ENCODE measurements around the gene RPL27A. TPM values are rescaled to one million over a fixed set of nuclear protein-coding genes. Genes with fewer than 3 reads are reported as not detected.

The RPL27A gene
- total RNA-seq, 6 experiments from 2014 or later: 187 to 394 (median 327) TPM

DNA sequence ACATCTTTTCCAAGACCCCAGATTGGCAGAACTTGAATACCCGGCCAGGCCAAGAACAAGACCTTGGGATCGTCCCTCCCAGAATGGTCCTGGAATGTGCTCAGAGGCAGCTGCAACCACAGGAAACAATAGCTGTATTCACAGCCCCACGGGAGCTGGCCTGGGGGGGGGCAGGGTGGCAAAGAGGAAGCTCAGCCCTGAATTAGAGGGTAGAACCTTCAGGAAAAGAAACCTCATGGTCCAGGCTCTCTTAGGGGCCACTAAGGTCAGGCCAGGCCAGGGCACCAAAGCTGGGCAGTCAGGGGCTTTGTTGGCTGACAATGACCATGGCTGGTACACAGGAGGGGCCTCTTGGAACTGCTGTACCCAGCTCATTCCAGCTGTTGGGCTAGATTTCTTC, 17.3 kb downstream of the RPL27A start:
- ATAC-seq: peak in 2 of 4 donors; percentile 27 to 39
- intact Hi-C loops (cut with DNase I): loop anchor here in 1 of 2 donors (10.0 kb wide), 1 partner anchor 105 kb away; no protein-coding TSS in a partner anchor
- Histone ChIP-seq H3K4me1 (no peaks in the 10 kb centered on the region), H3K27ac (no peak overlapping the region), H3K9me3 (no peaks in the 10 kb centered on the region), H3K4me3 (no peak overlapping the region), H3K27me3 (no peaks in the 10 kb centered on the region), H3K36me3 (peaks cover 0 to 55% (median 28%) of the 10 kb centered on the region in 4 donors)
- WGBS (ENCODE audit: insufficient coverage, low coverage, low lambda C conversion rate, missing lambda C conversion rate): 20% methylated on average over 1 of the region's 3 CpGs
- TF ChIP-seq CTCF (IDR thresholded peaks at IDR 0.05) (no peak), POLR2A (IDR thresholded peaks at IDR 0.05) (no peak)
- no peak for DNase-seq

- 94% methylated on average over 9 of the region's 10 CpGs for WGBS (ENCODE audit: insufficient coverage, low coverage, low lambda C conversion rate, missing lambda C conversion rate)
- TF ChIP-seq CTCF (IDR thresholded peaks at IDR 0.05) (no peak), POLR2A (IDR thresholded peaks at IDR 0.05) (no peak)
- ATAC-seq: no peak
- H3K27ac ChIP-seq: no peak overlapping the region
- peaks cover 0 to 36% (median 18%) of the 10 kb centered on the region in 4 donors for H3K36me3 ChIP-seq
- intact Hi-C loops (cut with DNase I): loop anchor here in 1 of 2 donors (10.0 kb wide), 1 partner anchor 103 kb away; no protein-coding TSS in a partner anchor
- H3K4me1 ChIP-seq: no peaks in the 10 kb centered on the region
- no peak for DNase-seq
- no peak overlapping the region for H3K4me3 ChIP-seq
- H3K9me3 ChIP-seq: no peaks in the 10 kb centered on the region
- H3K27me3 ChIP-seq: no peaks in the 10 kb centered on the region
Observed at GRCh38 chr11:8701891-8702597, 19.5 kb downstream of the RPL27A start.

DNA sequence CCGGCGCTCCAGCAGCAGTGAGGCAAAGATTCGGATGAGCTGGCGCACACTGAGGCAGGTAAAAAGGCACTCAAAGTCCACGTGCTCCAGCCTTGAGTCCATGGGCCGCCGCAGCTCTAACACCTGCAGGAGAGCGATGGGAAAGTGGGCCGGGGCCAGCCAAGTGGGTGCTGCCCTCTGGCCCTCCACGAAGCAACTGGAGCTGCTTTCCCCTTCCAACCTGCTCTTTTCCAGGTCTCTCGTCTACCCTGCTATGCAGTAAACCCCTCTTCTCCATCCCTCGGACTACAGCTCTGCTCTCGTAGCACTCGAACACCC, 20.0 kb downstream of the RPL27A start:
- Histone ChIP-seq H3K36me3 (peaks cover 0 to 34% (median 16%) of the 10 kb centered on the region in 4 donors), H3K4me3 (no peak overlapping the region), H3K9me3 (no peaks in the 10 kb centered on the region), H3K4me1 (no peaks in the 10 kb centered on the region), H3K27ac (no peak overlapping the region), H3K27me3 (no peaks in the 10 kb centered on the region)
- TF ChIP-seq POLR2A (IDR thresholded peaks at IDR 0.05): no peak
- TF ChIP-seq CTCF (IDR thresholded peaks at IDR 0.05): no peak
- WGBS (ENCODE audit: insufficient coverage, low coverage, low lambda C conversion rate, missing lambda C conversion rate): 90% methylated on average over 6 of the region's 14 CpGs
- intact Hi-C loops (cut with DNase I): loop anchor here in 1 of 2 donors (10.0 kb wide), 1 partner anchor 102 kb away; no protein-coding TSS in a partner anchor
- ATAC-seq: no peak
- no peak for DNase-seq

- H3K27ac ChIP-seq: no peak overlapping the region
- H3K27me3 ChIP-seq: no peaks in the 10 kb centered on the region
- H3K36me3 ChIP-seq: peaks cover 0 to 22% (median 9%) of the 10 kb centered on the region in 4 donors
- H3K4me3 ChIP-seq: no peak overlapping the region
- WGBS (ENCODE audit: insufficient coverage, low coverage, low lambda C conversion rate, missing lambda C conversion rate): 75% methylated on average over 1 of the region's 2 CpGs
- H3K4me1 ChIP-seq: peaks cover 0 to 5% (median 2%) of the 10 kb centered on the region in 4 donors
- H3K9me3 ChIP-seq: no peaks in the 10 kb centered on the region
- DNase-seq (no peak), ATAC-seq (no peak)
- intact Hi-C loops (cut with DNase I): loop anchor here in 1 of 2 donors (10.0 kb wide), 1 partner anchor 101 kb away; no protein-coding TSS in a partner anchor
- TF ChIP-seq POLR2A (IDR thresholded peaks at IDR 0.05): no peak
- TF ChIP-seq CTCF (IDR thresholded peaks at IDR 0.05): no peak
Observed at GRCh38 chr11:8704136-8704535, 21.5 kb downstream of the RPL27A start.
